Vagina (tissue), 2 donors: ENCODE data around the gene TSPAN9.

Source experiments
- CTCF ChIP-seq, 3 experiments: fragments of 450-650 bp in 2 of 3; fragments of 200-600 bp in 1 of 3; sonication (generic) in 1 of 3; IDR thresholded peaks; one replicate each; pipeline ENCODE4 v1.5.1; 2017 to 2019; ENCODE audit warnings: antibody characterized with exemption in 3 of 3, mild to moderate bottlenecking in 2 of 3, moderate library complexity in 2 of 3
- POLR2A ChIP-seq, 2 donors: fragments of 450-650 bp; IDR thresholded peaks; one replicate each; pipeline ENCODE4 v1.6.1; 2017; ENCODE audit warnings: antibody characterized with exemption in 2 of 2, mild to moderate bottlenecking in 2 of 2, moderate library complexity in 2 of 2
- POLR2AphosphoS5 ChIP-seq, 2 donors: sonication (generic); formaldehyde crosslinking; IDR thresholded peaks; one replicate each; pipeline ENCODE4 v1.9.0; 2017; ENCODE audit warnings: antibody characterized with exemption in 2 of 2, mild to moderate bottlenecking in 2 of 2, low read depth in 1 of 2; ENCODE audit not compliant: insufficient read depth in 1 of 2

DNA sequence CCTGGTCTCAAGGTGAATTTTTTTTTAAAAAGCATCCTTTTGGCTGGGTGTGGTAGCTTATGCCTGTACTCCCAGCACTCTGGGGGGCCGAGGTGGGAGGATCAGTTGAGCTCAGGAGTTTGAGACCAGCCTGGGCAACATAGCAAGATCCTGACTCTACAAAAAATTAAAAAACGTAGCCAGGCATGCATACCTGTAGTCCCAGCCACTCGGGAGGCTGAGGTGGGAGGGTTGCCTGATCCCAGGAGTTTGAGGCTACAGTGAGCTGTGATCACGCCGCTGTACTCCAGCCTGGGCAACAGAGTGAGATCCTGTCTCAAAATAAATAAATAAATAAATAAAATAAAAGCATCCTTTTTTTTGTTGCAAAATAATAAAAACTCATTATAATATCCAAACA is 12.4 kb downstream of the TSPAN9 start:
- no peak for TF ChIP-seq POLR2A (IDR thresholded peaks at IDR 0.05)
- no peak for TF ChIP-seq CTCF (IDR thresholded peaks at IDR 0.05)
- no peak for TF ChIP-seq POLR2AphosphoS5 (IDR thresholded peaks at IDR 0.05; ENCODE audit: insufficient read depth in 1 of 2, low read depth in 1 of 2)
